ENCODE results near the gene EPHA10.
"Not testable (repeated sequence)": the region's sequence is repeated elsewhere in the genome, so short reads cannot be mapped to it uniquely, and the experiment has no call there.

EPHA10 gene

DNA sequence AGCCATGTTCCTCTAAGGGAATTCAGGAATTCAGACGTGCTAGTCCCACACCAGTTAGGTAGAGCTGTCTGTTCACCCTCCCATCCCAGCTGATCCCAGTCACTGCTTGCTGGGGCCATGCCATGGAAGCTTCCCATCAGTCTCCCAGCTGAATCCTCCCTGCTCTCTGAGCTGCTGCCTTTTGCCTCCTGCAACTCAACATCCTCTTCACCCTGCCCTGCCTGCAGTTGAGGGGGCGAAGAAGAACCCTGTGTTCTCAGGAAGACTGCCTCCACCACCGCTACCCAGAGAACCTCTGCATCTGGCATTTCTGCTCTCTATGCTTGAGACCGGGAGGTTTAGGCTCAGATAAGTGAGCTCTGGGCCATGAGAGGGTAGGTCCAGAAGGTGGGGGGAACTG, 56.4 kb downstream of the EPHA10 start:
- DNase-seq = no peak

DNA sequence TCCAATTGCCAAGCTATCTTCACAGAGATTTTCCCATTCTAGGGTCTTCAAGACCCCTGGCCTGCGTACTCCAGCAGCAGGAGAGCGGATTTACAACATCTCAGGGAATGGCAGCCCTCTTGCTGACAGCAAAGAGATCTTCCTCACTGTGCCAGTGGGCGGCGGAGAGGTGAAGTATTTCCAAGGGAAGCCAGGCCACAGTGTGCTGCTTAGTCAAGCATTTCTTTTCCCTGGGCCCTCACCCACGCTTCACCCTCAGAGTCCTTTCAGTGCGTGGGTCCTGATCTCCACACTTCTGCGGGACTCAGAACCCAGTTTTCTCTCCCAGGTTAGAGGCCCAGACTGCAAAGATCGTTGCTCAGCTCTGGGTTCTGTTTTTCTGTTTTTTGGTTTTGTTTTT, 59.5 kb downstream of the EPHA10 start:
- DNase-seq = no peak

DNA sequence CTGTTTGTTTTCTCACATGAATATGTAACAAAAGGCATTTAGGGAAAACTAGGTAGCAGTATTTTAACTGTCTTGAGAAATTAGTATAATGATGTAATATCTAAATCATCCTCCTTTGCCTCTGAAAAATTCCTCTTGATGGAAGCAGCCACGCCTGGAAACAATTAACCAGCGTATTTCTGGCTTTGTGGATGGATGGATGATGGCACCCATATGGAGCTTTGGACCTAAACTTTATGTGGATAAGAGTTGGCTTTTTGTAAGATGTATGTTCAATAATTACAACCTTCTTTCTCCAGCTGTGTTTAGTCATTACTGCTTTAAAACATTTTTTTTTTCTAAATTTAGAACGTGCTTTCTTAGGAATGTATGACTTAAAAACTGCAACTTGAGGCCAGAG, 60.0 kb downstream of the EPHA10 start:
- no peak for DNase-seq

DNA sequence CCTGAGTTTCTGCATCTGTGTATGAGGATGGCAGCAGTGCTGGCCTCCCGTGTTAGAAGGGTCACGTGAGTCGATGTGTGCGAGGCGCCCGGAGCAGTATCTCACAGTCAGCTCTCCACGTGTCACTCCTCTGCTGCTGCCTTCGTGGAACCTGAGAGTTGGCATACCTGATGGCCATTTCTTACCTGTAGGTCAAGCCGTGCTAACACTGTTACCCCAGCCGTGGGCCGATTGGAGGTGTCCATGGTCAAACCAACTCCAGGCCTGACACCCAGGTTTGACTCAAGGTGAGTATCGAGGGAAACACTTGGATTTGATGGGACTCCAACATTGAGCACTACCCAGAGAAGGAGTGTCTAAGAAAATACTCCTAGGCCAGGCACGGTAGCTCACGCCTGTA, 61.9 kb downstream of the EPHA10 start:
- DNase-seq = no peak

DNA sequence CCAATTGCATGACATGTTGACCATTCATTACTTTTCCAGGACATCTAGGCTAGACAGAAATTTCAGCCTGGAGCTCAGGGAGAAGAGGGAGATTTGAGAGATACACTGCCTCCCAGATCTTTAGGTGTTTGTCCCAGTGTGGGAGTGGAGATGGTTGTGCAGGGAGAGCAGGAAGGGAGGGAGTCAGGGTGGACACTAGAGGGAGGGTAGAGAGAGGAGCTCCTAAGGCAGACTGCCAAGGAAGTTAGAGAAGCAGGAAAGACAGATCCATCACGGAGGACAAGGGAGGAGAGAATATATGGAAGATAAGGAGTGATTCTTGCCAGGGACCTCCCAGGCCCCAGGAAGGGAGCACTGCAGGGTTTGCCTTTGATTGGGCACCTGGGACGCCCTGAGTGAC, 63.9 kb downstream of the EPHA10 start:
- no peak for DNase-seq

DNA sequence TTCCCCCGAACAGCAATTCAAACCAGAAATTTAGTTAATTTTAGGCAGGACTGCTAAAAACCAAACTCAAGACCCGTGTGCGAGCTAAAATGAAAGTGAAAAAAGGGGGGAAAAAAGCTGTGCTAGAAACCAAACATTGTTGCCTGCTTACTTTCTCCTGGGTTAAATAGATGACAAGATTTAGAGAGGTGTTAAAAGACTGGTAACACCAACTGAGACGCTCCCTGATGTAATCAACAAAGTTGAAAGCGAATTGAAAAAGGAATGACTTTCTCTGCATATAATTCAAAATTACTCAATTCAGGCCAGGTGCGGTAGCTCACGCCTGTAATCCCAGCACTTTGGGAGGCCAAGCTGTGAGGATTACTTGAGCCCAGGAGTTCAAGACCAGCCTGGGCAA, 65.8 kb downstream of the EPHA10 start:
- DNase-seq = no peak

DNA sequence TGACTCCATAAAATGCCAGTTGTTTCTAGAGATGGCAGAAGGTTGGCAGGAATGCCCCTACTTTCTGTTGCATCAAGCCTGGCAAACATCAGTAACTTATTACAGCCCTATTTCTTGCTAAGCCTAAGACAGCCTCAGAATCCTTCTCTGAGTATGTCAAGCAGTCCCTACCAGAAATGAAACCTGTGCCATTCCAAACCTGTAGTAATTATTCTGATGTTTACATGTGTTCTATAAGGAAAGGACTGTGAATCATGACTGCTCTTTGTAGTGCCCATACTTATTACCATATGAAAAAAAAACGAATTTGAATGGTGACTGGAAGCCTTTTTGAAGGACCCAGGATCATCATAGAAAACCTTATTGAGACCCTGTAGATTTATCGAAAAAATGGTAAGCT, 67.2 kb downstream of the EPHA10 start:
- no peak for DNase-seq

DNA sequence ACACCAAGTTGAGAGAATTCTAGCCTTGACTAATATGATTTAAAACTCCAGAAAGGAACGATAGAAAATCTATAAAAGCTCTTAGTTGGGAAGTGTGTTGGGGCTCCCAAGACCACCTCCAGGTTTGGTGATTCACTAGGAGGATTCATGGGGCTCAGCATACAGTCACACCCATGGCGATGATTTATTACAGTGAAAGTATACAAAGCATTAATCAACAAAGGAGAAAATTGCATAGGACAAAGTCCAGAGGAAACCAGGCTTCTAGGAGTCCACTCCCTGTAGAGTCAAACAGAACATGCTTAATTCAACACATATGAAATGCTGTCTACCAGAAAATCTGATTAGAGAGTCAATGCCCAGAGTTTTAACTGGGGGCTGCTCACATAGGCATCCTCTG, 67.8 kb downstream of the EPHA10 start:
- no peak for DNase-seq

DNA sequence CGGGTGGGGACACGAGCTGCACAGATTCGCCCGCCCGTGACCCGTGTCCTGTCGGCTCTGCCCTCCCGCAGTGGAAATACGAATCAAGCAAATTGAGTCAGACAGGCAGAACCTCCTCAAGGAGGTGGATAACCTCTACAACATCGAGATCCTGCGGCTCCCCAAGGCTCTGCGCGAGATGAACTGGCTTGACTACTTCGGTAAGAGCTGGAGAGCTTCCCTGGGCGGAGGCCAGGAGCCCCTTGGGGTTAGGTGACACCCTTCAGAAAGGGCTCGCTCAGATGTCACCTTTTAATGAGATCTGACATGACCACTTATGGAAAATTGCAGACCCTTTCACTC, 72.1 kb downstream of the EPHA10 start:
- DNase-seq = no peak

DNA sequence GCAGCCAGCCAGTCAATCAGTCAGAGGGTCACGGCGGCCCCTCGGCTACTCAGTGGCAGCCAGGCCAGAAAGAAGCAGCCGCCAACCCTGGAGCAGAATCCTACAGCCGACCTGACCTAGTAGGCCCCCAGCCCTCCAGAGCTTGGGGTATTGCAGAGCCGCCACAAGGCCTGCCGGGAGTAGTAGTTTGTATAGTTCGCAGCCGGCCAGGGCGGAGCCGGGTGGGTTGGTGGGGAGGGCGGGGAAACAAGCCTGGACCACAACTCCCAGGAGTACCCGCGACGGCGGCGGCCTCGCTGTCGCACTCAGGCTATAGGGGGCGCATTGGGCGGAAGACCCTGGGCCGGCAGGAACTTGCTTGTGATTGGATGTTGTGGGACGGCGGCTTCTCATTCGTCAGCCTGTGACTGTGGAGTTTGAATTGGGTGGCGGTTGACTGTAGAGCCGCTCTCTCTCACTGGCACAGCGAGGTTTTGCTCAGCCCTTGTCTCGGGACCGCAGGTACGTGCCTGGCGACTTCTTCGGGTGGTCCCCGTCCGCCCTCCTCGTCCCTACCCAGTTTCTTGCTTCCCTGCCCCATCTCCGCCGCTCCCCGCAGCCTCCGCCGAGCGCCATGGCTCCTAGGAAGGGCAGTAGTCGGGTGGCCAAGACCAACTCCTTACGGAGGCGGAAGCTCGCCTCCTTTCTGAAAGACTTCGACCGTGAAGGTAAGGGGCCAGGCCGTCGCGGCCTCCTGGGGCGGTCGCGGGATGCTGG, 72.7 kb downstream of the EPHA10 start, which contains the start of gene CDCA8:
CDCA8 (plus strand) TSS at position 439 of the 756 bp plus-strand sequence; CDS start at position 614, 175 bp downstream.
- peak; percentile 97 for DNase-seq

DNA sequence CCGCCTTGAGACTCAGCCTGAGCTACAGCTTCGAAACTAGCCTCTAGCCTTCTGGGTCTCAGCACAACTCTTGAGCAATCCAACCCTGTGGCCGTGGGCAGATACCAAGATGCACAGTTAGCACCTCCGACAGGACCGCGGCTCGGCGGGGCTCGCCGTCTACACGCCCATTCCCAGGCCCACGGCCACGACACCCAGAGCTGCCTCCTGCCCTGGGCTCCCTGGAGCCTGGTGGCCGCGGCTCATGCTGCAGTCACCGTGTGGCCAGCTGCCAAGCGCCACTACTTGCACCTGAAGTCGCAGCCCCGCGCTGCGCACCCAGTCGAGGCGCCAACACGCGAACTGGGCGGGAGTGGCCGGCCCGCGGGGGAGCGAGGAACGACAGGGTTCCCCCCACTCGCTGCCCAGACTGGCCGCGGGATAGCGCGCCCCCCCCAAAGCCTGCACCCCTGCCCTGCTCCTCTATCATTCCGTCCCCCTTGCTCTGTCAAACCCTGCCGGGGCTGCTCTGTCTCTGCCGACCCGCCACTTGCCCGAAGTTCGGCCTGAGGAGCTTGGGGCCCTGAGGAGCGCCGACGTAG, 73.3 kb downstream of the EPHA10 start:
- DNase-seq = no peak

DNA sequence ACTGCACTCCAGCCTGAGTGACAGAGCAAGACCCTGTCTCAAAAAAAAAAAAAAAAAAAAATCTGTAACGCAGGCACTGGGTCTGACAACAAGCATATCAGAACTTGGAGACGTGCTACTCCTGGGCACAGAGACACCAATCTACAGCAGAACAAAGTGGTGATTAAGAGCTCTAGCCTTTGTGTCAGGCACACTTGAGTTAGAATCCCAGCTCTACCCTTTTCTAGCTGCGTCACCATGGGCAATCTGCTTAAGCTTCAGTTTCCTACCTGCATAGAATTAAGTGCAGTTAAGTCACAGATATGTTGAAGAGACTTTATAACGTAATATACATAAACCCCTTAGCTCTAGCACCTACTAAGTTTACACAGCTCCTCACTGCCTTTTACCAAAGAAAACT, 76.0 kb downstream of the EPHA10 start:
- no peak for DNase-seq

DNA sequence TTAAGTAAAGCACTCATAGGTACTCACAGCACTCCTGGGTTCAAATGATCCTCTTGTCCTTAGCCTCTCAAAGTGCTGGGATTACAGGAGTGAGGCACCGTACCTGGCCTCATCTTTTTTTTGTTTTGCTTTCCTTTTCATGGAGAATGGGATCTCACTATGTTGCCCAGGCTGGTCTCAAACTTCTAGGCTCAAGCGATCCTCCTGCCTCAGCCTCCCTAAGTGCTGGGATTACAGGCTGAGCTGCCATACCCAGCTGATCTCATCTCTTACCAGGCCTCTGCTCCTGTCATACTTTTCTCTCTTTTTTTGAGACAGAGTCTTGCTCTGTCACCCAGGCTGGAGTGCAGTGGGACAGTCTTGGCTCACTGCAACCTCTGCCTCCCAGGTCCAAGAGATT, 77.2 kb downstream of the EPHA10 start:
- not testable (repeated sequence) for DNase-seq

DNA sequence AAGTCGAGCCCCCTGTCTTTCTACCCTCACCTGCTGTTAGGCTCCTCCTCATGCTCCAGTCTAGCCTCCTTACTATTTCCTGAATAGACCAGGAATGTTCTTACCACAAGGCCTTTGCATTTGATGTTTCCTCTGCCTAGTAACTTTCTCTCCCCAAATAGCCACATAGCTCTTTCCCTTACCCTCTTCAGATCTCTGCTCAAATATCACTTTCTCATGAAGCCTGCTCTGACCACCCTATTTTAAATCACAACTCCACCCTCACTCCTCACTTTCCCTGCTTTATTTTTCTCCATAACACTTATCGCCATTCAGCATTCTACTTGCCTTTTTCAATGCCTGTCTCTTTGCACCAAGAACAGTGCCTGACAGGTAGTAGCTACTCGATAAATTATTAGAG, 79.2 kb downstream of the EPHA10 start:
- DNase-seq = no peak

DNA sequence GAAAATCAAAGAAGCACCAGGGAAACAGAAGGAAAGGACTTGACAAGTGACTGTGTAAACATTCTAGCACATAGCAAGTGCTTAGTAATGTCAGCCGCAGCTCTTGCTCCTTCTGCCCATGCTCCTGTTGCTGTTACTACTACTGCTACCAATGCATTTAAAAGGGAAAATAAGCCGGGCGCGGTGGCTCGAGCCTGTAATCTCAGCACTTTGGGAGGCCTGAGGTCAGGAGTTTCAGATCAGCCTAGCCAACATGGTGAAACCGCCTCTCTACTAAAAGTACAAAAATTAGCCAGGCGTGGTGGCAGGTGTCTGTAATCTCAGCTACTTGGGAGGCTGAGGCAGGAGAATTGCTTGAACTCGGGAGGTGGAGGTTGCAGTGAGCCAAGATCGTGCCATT, 80.7 kb downstream of the EPHA10 start:
- not testable (repeated sequence) for DNase-seq

DNA sequence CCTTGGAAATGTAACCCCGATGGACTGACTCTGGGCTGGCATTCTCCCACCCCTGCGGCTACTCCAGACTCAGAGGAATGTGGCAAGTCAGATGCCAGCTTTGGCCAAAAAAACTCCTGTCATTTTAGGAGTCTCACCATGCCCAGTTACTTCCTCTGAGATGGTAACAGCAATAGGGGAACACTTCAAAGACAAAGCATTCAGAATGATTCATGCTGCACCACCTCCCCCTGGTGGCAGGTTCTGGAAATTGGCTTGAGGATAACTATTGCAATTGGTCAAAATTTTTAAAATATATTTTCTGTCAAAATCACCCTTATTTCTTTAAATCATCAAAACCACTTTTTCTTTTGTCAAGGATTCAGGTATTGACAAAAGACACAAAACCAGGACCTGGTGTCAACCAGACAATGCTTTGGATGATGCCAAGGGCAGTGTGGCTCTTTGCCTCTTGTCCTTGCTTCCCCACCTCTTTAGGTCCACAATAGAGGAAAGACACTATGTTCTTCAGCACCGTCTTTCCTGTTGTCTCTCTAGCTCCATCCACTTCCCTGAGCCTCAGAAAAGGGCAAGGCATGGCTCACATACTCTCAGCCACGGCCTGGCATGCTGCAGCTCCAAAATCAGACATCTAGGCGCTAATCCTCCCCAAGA, 82.5 kb downstream of the EPHA10 start:
- DNase-seq = peak; percentile 39

DNA sequence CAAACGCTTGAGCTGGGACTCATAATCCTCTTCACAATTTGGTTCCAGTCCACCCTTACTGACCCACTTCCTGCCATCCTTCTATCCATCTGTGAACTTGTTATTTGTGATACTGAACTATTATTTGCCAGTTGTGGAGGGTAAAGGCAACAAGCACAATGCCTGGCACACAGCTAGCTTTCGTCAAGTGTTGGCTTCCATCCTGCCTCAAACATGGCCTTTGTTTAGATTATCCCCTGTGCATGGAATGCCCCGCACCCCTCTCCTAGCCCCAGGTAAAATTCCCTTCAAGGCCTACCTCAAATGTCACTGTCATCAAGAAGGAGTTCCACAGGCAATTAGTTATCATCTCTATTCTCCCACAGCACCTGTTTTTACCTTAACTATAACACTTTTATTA, 84.0 kb downstream of the EPHA10 start:
- no peak for DNase-seq

DNA sequence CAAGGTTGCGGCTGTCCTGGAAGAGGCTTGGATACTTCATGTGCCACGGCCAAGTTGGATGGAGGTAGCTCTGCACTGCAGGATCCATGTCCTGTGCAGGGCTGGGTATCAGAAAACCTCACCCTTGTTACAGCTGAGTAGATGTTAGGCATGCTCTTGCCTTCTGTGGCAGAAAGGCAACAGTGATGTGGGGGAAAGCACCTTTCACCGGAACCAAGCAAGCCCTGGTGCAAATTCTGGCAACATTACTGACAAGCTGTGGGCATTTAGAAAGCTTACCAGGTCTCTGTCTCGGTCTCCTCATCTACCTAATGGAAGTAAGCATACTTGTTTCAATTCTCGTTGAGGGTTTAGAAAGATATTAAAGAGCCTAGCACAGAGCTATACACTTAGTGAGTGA, 87.1 kb downstream of the EPHA10 start:
- no peak for DNase-seq

DNA sequence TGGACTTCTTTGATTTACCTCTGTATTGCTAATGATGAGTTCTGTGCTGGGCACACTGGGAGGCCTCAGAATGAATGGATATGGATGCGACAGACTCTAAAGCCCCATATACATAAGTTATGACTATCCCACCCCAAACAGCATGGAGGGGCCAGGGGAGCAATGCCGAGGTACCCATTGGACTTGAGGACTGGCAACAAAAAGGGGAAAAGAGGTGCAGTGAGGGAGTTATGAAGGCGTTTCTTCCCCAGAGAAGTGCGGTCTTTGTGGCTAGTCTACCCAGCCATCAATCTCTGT, 87.8 kb downstream of the EPHA10 start:
- no peak for DNase-seq

DNA sequence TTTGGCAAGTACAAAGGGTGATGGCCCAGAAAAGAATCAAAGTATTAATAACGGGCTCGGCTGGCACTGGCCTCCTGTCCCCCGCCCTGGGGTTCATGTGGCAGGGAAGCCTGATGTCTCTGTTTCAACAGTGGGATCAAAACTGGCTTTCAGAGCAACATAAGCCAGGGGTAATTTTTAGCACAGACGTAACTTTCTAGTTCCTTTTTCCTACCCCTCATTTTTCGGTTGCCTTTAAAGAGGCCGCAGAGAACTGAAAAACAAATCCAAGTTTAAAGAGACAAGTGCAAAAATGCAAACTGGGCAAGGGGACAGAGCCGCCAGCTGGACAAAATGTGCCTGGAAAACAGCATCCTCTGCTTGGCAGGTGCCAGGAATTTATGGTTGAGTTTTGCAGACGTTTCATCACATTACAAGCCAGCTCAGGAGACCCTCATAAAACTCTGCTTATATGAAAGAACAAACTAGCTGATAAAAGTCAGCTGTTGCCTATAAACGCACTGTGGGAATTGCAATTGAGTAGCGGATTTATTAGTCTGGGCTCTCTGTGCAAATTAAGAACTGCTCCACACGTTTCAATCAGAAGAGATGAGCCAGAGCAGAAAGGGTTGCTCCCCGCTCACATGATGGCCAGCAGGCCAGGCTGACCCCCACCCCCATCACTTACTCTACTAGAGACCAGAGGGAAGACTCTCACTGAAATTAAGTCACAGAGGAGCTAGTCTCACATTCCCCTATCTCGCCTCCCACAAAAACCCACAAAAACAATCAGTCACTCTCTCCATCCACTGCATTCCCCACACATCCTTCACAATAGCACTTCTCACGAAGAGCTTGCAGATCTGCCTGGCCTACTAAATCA, 88.4 kb downstream of the EPHA10 start:
- DNase-seq = no peak

DNA sequence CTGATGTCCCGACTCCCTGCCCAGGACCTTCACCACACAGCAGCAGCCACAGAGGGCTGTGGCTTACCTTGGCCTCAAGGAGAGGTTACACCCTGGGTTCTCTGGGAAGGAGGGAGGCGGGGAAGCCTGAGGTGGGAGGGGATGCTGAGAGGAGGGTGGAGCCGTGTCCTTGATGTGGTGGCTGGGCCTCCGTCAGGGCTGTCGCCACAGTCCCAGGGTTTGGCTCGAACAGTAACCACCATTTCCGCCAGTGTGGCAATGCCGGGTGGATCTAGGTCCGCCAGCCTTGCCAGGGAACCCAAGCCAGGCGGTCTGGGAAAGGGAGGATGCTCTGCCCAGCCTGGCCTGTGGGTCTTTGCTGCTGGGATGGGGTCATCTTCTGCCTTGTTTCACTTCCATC, 91.0 kb downstream of the EPHA10 start:
- no peak for DNase-seq

DNA sequence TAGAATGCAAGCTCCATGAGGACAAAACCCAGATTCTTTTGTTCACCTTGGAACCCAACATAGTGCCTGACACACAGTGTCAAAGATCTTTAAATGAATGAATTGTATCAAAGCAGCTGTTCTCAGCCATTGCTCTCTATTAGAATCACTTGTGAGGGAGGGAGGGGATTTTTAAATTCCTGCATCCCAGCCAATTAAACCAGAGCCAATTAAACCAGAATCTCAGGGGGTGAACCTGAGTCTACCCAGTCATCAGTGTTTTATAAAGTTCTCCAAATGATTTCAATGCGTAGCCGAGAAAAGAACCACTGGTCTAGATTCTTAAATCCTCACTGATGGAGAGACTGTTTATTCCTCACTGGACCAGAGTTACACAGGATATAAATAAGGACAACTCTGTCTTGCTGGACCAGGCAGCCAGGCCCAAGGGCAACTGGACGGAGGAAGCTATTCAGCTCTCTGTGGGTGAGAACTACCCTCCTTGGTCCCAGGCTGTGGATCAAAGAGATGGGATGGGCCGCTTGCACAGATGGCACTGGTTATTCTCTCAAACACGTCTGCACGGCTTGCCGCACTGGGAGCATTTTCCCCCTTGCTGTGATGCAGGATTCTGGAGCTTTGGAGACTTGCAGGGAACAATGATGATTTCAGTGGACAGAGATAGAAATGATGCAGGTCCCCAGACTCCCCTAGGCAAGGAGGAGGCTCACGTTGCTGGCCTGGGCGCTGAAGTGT, 92.6 kb downstream of the EPHA10 start:
- DNase-seq = no peak

DNA sequence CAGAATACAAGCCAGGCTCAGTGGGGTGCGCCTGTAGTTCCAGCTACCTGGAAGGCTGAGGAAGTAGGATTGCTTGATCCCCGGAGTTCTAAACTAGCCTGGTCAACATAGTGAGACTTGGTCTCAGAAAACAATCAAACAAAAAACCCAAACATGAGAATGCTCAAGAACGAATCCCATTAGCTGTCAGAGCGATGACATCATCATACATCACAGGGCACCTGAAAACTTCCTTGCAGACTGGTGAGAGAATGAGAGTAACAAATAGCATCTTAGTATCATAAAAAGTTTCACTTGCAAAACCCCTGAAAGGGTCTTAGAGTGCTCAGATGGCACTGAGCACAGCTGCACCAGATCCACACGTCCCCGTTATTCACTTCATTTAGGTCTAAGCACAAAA, 93.7 kb downstream of the EPHA10 start:
- no peak for DNase-seq

Data from NCI-H1048 (cell line).